GM12892 (cell line): ENCODE measurements around the gene COMP.
A peak's percentile ranks its signal among the peaks of the same experiment; 100 is the strongest.

Source experiments
- DNase-seq: peaks from one replicate; pipeline ENCODE4 v3.0.0; 2011; ENCODE audit not compliant: insufficient read length
- FAIRE-seq: peaks from 2 replicates; lab custom pipeline; 2011; peaks lifted over from hg19 to GRCh38; lab: Jason Lieb, UNC
- POLR2A ChIP-seq: IDR thresholded peaks from 2 replicates; pipeline ENCODE4 v1.6.1; 2011; ENCODE audit warnings: low read depth, low read length, control low read depth
- POLR2AphosphoS5 ChIP-seq: IDR thresholded peaks from 2 replicates; pipeline ENCODE4 v1.6.1; 2011; ENCODE audit warnings: low read depth, low read length, control low read depth
- TAF1 ChIP-seq: IDR thresholded peaks from 2 replicates; pipeline ENCODE4 v1.6.1; 2011; ENCODE audit warnings: low read depth, mild to moderate bottlenecking, control low read depth, low read length, borderline replicate concordance

COMP gene

DNA sequence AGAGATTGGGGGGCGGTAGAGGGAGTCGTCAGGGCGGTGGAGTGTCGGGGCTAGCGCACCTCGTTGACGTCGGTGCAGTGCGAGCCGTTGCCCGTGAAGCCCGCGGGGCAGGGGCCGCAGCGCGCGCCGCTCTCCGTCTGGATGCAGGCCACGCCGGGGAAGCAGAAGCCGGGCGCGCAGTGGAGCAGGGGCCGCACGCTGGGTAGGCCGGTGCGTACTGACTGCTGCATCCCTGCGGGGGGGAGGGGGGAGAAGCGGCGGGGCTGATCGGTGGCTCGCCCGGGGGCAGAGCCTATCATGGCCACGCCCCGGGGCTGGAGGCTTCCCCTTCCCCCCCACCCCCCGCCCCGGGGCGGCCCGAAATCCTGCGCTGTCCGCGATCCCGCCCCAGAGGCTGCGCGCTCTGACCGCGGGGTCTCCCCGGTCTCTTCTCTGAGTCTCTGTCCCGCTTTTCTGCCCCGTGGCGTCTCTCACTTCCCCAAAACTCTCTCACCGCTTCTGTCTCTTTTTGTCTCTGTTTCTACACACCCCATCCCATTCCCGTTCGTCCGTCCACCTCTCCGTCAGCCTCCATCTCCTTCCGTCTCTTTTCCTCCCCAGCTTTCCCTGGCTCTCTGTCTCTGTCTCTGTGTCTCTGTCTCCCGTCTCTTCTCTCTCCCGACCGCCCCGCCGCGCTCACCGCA, 1.1 kb downstream of the COMP start:
- DNase-seq: no peak

DNA sequence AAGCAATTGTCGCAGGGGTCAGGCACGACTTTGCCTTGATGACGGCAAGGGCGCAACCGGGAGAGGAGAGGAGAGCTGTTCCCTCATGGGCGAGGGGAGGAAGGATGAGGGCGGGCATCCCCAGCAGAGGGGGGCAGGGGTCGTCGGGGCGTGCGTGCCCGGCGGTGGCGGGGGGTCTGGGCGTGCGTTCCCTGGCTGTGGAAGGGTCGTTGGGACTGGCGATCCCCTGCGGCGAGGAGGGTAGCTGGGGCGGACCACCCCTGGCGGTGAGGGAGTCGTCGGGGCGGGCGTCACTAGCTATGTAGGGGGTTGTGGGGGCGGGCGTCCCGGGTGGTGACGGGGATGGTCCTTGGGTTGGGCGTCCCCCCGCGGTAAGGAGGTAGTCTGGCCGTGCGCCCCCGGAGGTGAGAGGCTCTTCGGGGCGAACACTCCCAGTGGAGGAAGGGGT, 1.7 kb downstream of the COMP start:
- no peak for DNase-seq
- TF ChIP-seq POLR2AphosphoS5 (no peak), TAF1 (no peak), POLR2A (no peak)
- FAIRE-seq: no peak

More for the DNA sequence above, 1.1 kb downstream of the COMP start:
- TF ChIP-seq POLR2A (no peak), POLR2AphosphoS5 (no peak), TAF1 (no peak)
- FAIRE-seq: no peak

DNA sequence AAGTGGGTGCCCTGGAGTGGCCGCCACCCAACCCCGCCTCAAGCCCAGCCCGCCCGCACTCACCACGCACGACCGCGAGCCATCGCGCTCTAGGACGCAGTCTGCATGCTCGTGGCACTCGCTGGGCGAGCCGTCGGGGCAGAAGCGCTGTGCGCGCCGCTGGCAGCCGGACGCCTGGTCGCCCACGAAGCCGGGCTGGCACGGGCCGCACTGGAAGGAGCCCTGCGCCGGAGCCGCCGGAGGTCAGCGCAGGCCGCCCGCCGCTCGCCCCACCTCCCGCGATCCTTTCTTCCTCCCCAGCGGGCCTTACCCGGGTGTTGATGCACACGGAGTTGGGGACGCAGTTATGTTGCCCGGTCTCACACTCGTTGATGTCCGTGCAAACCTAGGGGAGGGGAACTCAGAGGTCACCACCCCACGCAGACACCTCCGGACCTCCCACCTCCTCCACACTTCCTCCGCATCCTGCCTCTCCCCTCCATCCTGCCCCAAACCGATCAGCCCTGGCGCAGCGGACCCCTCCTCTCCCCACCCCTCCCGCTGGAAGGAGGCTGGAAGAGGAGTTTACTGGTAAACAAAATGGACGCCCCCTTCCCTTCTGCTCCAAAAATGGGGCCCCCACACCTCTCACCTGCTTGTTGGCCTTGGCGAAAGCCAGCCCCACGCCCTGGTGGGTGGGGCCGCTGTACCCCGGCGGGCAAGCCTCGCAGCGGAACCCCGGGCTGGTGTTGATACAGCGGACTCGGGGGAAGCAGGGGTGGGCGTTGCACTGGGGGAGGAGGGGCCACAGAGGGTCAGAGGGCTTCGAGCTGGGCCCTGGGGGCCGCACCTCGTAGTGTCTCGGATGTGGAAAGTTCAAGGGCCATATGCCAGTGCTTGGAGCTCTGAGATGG, 2.3 kb downstream of the COMP start:
- TF ChIP-seq TAF1 (no peak), POLR2A (no peak), POLR2AphosphoS5 (no peak)
- FAIRE-seq: no peak
- no peak for DNase-seq

DNA sequence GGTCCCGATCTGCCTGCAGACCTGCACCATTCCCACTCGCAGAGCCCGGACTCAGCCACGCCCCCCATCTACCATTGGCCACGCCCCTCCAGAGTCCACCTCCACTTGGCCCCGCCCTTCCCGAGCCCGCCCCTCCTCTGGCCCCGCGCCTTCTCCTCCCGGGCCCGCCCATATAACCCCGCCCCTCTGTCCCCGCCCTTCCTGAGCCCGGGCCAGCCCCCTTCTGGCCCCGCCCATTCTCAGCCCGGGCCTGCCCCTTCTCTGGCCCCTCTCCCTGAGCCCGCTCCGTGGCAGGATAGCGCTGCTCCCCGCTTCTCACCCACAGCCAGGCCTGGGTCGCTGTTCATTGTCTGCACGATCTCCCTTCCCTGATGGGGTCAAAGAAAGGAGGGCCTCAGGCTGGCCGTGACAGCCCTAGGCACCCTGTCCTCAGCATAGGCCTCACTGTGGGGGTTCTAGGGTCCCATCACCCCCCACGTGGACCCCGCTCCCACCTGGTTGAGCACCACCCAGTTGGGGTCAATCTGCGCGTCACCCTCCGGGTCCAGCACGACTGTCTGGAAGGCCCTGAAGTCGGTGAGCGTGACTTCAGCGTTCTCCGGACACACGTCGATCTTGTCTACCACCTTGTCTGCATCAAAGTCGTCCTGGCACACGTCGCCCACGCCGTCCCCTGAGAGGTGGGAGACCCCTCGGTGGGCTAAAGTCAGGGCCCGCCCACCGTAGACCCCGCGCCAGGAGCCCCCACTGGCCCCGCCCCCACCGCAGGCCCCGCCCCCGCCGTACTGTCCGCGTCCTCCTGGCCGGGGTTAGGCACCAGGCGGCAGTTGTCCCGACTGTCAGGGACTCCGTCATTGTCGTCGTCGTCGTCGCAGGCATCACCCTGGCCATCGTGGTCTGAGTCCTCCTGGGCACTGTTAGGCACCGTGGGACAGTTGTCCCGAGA, 5.7 kb downstream of the COMP start:
- no peak for TF ChIP-seq TAF1
- TF ChIP-seq POLR2A: no peak
- no peak for TF ChIP-seq POLR2AphosphoS5
- DNase-seq: peak; percentile 93
- peak; percentile 9 for FAIRE-seq

DNA sequence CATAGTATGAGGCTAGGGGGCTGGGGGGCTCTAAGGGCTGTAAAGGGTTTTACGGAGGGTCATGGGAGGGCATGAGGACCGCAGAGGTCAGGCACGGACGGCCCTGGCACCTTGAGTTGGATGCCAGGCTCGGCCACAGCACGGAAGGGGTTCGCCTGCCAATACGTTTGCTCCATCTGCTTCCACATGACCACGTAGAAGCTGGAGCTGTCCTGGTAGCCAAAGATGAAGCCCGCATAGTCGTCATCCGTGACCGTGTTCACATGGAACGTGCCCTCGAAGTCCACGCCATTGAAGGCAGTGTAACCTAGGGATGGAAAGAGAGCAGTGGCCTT, 6.4 kb downstream of the COMP start:
- DNase-seq (no peak), FAIRE-seq (no peak)
- TF ChIP-seq POLR2A: no peak
- TF ChIP-seq POLR2AphosphoS5: no peak
- no peak for TF ChIP-seq TAF1

DNA sequence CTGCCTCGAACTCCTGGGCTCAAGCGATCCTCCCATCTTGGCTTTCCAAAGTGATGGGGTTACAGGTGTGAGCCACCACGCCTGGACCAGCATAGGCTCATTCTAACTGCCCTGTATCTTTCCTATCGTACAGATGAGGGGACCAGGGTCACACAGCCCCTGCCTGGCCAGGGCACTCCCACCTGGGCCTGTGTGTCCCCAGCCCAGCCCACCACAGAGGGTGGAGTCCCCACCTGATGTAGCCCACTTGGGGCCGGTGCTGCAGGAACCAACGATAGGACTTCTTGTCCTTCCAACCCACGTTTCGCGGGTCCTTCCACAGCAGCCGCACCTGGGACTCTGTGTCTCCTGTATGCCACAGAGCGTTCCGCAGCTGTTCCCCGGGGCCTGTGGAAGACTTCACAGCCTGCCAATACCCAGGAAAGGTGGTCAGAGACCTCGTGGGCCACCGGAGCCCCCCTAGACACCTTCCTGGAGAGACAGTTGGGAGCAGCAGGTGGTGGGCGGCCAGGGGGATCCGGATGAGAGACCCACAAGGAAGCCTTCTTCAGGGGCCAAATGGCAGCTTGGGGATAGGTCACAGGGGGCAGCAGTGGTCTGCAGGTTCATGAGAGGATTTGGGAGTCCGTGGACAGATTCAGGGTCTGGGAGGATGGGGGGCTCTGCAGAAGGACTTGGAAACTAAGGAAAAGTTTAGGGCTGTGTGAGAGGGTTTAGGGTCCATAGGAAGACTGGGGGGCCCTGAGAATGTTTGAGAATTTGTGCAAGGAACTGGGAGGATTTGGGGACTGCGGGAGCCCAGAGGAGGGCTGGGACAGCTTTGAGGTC, 6.9 kb downstream of the COMP start:
- FAIRE-seq (no peak), DNase-seq (no peak)
- no peak for TF ChIP-seq POLR2AphosphoS5
- TF ChIP-seq POLR2A: no peak
- TF ChIP-seq TAF1: no peak

DNA sequence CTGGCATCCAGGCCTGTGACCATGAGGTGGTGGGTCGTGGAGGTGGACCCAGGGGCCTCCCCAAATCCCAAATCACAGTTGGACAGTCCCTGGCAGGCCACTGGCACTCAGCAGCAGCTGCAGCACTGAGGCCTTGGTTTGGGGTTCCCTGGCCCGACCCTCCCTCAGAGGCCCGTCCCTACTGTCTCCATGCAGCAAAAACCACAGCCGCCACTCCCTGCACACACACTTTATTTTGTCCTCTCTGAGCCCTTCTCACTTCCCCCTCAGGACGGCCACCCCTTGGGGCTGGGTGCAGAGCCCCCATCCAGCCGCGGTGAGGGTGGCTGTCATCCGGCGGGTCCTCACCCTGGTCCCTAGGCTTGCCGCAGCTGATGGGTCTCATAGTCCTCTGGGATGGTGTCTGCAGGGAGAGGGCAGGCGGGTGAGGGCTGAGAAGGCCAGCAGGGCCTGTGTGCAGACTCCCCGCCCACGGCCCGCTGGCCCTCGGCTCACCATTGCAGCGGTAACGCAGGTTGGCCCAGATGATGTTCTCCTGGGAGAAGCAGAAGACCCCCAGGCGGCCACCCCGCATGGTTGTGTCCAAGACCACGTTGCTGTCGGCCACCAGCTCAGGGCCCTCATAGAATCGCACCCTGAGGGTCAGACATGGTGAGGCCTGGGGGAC, 8.4 kb downstream of the COMP start:
- FAIRE-seq (no peak), DNase-seq (no peak)
- TF ChIP-seq POLR2AphosphoS5: no peak
- TF ChIP-seq POLR2A: no peak
- TF ChIP-seq TAF1: no peak

DNA sequence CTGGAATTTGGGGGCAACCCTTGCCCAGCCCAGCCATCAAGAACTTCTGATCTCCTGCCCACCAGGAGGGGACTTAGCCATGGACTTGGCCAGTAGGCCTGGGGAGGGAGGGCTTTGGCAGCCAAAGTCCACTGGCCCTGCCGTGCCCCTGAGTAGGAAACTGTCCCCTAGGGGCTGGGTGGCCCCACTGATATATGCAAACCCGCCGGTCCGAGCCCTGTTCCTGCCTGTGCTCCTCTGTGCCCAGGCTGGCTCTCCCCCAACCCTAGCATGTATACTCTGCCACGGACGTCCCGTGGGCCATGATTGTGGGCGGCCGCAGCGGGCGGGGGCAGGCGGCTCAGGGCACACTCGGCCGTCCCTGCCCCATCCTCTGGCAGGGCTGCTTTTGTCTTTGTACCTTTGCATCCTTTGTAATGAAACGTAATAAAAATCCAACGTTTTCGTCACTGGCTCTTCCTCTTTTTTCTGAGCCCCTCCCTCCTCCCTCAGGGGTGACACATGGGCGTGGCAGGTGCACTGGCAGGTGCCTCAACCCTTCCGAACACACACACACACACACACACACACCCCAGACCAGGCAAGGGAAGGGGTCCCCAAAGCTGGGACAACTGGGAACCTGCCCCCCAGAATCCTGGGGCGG, 9.1 kb downstream of the COMP start:
- FAIRE-seq: no peak

DNA sequence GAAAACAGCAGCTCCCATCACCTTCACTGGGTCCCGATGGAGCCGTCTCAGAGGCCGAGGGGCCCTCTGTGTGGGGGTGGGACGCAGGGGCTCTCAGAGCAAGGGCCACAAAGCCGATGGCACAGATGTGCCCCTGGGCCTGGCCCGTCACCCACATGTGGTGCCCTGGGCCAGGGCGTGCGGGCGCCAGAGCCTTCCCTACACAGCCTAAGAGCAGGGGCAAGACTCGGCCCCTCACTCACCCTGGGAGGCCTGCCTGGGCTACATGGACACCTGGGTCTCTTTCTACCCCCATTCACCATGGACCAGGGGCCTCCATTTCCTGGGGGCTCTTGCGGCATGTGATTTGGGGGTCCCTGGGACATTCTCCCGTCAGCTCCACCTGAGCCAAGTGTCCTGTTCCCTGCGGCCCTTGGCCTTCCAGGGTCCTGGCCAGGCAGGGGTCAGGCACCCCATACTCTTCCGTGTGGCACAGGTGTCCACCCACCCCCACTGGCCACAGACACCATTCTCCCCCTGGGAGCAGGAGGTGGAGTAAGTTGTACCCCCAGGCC, 10.0 kb downstream of the COMP start:
- DNase-seq: no peak
- FAIRE-seq: no peak
- TF ChIP-seq POLR2AphosphoS5 (no peak), TAF1 (no peak), POLR2A (no peak)

More for the DNA sequence above, 9.1 kb downstream of the COMP start:
- TF ChIP-seq POLR2AphosphoS5 (no peak), POLR2A (no peak), TAF1 (no peak)
- DNase-seq: no peak

DNA sequence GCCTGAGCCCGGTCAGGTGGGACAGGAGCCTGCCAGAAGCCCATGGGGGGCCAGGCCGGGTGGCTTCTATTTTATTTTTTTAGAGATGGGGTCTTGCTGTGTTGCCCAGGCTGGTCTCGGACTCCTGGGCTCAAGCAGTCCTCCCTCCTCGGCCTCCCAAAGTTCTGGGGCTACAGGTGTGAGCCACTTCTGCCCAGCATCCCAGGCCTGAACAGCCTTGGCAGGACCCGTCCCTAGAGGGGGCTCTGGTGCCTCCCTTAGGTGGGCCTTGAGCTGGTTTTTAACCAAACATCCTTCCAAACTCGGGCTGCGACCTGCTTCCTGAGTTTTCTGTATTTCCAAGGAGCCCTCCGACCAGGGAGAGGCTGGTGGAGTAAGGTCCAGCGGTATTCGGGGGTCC, 10.5 kb downstream of the COMP start:
- DNase-seq: no peak
- no peak for FAIRE-seq
- TF ChIP-seq TAF1 (no peak), POLR2A (no peak), POLR2AphosphoS5 (no peak)
